SK-N-SH (cell line): Measurements from ENCODE around the gene CCDC13. TPM values are rescaled to one million over a fixed set of nuclear protein-coding genes. Genes with fewer than 3 reads are reported as not detected.

Experiments
- CTCF ChIA-PET: fragments of 300-600, 350-600 bp; formaldehyde crosslinking; extraction: SDS; loops from one replicate; lab custom pipeline; 2021; lab: Yijun Ruan, JAX
- POLR2A ChIA-PET: fragments of 350-600 bp; sonication (Branson Sonifier 250); formaldehyde crosslinking; extraction: SDS; loops from one replicate; lab custom pipeline; 2020; ENCODE audit warnings: antibody characterized with exemption, inconsistent platforms; lab: Yijun Ruan, JAX
- DNase-seq: peaks from one replicate; pipeline ENCODE4 v3.0.0; 2012
- H2AFZ ChIP-seq: fragments of 200-600 bp; sonication (generic); 2 replicates; pipeline ENCODE4 v1.8.1; 2016; ENCODE audit warnings: antibody characterized with exemption, mild to moderate bottlenecking, low read depth
- H3F3A ChIP-seq: fragments of 200-600 bp; sonication (generic); replicated peaks from 2 replicates; pipeline ENCODE3; 2016; ENCODE audit warnings: antibody characterized with exemption, mild to moderate bottlenecking; ENCODE audit not compliant: insufficient read depth
- H3K27ac ChIP-seq, 2 experiments: fragments of 200-500 bp in 1 of 2; fragments of 200-600 bp in 1 of 2; sonication (Bioruptor generic) in 1 of 2; sonication (generic), shearing (Covaris generic) in 1 of 2; 2 replicates each; pipeline versions ENCODE4 v1.5.1 to v1.6.1; 2014 to 2016; ENCODE audit warnings: low read depth in 2 of 2, inconsistent platforms in 1 of 2, low read length in 1 of 2, mild to moderate bottlenecking in 1 of 2, mixed read lengths in 1 of 2
- H3K27me3 ChIP-seq: fragments of 200-600 bp; sonication (generic), shearing (Covaris generic); 2 replicates; pipeline ENCODE4 v1.6.1; 2016; ENCODE audit warnings: mixed run types; ENCODE audit not compliant: insufficient read depth
- H3K36me3 ChIP-seq, 2 experiments: fragments of 200-500 bp in 1 of 2; fragments of 200-600 bp in 1 of 2; sonication (Bioruptor generic) in 1 of 2; sonication (generic) in 1 of 2; replicated peaks in 1 of 2; 2 replicates each; pipeline versions ENCODE3 to v1.5.1; 2014 to 2016; ENCODE audit warnings: low read length in 1 of 2, mild to moderate bottlenecking in 1 of 2; ENCODE audit not compliant: insufficient read depth in 2 of 2, control insufficient read depth in 1 of 2
- H3K4me1 ChIP-seq, 2 experiments: fragments of 200-500 bp in 1 of 2; fragments of 200-600 bp in 1 of 2; sonication (Bioruptor generic) in 1 of 2; sonication (generic), shearing (Covaris generic) in 1 of 2; 2 replicates each; pipeline versions ENCODE4 v1.5.1 to v1.6.1; 2014 to 2016; ENCODE audit warnings: low read depth in 1 of 2, low read length in 1 of 2, mixed run types in 1 of 2; ENCODE audit not compliant: insufficient read depth in 2 of 2, control insufficient read depth in 1 of 2
- H3K4me2 ChIP-seq: fragments of 200-600 bp; sonication (generic), shearing (Covaris generic); 2 replicates; pipeline ENCODE4 v1.6.1; 2017; ENCODE audit warnings: mixed run types
- H3K4me3 ChIP-seq, 2 experiments: fragments of 200-500 bp in 1 of 2; fragments of 200-600 bp in 1 of 2; sonication (Bioruptor generic) in 1 of 2; sonication (generic), shearing (Covaris generic) in 1 of 2; 2 replicates each; pipeline versions ENCODE4 v1.5.1 to v1.8.1; 2014 to 2016; ENCODE audit warnings: low read depth in 2 of 2, inconsistent platforms in 1 of 2, low read length in 1 of 2, mild to moderate bottlenecking in 1 of 2, mixed read lengths in 1 of 2, moderate library complexity in 1 of 2
- H3K79me2 ChIP-seq: fragments of 200-600 bp; sonication (generic); 2 replicates; pipeline ENCODE4 v1.8.1; 2017; ENCODE audit warnings: mild to moderate bottlenecking; ENCODE audit not compliant: insufficient read depth
- H3K9ac ChIP-seq: fragments of 200-600 bp; sonication (generic); 2 replicates; pipeline ENCODE4 v1.6.1; 2017; ENCODE audit warnings: mixed run types
- H3K9me2 ChIP-seq: fragments of 200-600 bp; sonication (generic); 2 replicates; pipeline ENCODE4 v1.6.1; 2017; ENCODE audit warnings: mixed run types
- H3K9me3 ChIP-seq: fragments of 200-600 bp; sonication (generic); 2 replicates; pipeline ENCODE4 v1.6.1; 2017; ENCODE audit warnings: mixed run types, mild to moderate bottlenecking, moderate library complexity
- H4K20me1 ChIP-seq: fragments of 200-600 bp; sonication (generic); 2 replicates; pipeline ENCODE4 v1.6.1; 2017; ENCODE audit warnings: mild to moderate bottlenecking, mixed run types; ENCODE audit not compliant: insufficient read depth
- FOXJ3 ChIP-seq: sonication (generic); formaldehyde crosslinking; IDR thresholded peaks from 2 replicates; pipeline ENCODE4 v1.5.1; 2020; ENCODE audit warnings: mild to moderate bottlenecking, missing genetic modification reagents
- GATA2 ChIP-seq: sonication (generic); formaldehyde crosslinking; IDR thresholded peaks from 2 replicates; pipeline ENCODE4 v1.5.0; 2020; ENCODE audit warnings: mild to moderate bottlenecking, missing genetic modification reagents
- IRF3 ChIP-seq: fragments of 150-350 bp; IDR thresholded peaks from 2 replicates; pipeline ENCODE4 v1.6.1; 2016; ENCODE audit warnings: mild to moderate bottlenecking, low read depth, low read length
- MEF2A ChIP-seq: IDR thresholded peaks from 2 replicates; pipeline ENCODE4 v1.4.0; 2012; ENCODE audit warnings: low read depth, borderline replicate concordance
- NRF1 ChIP-seq: IDR thresholded peaks from 2 replicates; pipeline ENCODE4 v1.6.1; 2012; ENCODE audit warnings: low read depth, mild to moderate bottlenecking, low read length
- RCOR1 ChIP-seq: fragments of 150-350 bp; IDR thresholded peaks from 2 replicates; pipeline ENCODE4 v1.6.1; 2017; ENCODE audit warnings: antibody characterized with exemption, low read length
- REST ChIP-seq: IDR thresholded peaks from 2 replicates; pipeline ENCODE4 v1.6.1; 2012; ENCODE audit warnings: mild to moderate bottlenecking, low read depth, low read length, moderate library complexity
- SMC3 ChIP-seq: IDR thresholded peaks from 2 replicates; pipeline ENCODE4 v1.6.1; 2012; ENCODE audit warnings: low read depth, low read length, improper control_type of control experiment
- ZBTB33 ChIP-seq: IDR thresholded peaks from 2 replicates; pipeline ENCODE4 v1.4.0; 2012; ENCODE audit warnings: low read depth, borderline replicate concordance
- WGBS: methylation state at CpG from one replicate; pipeline ENCODE4 v1.1.6; 2017; ENCODE audit warnings: low lambda C conversion rate; 5-methylcytosine and 5-hydroxymethylcytosine counted together
- polyA plus RNA-seq, 3 experiments: library from polyadenylated mRNA; depleted of rRNA; stranded (reverse); fragments of >200 nt; gene quantifications; 2 replicates each; pipeline ENCODE4 v1.2.3, GENCODE V29; 2012

CCDC13 gene
- polyA plus RNA-seq, 1 of the 3 experiments (the other 2 are of a cell fraction), result 0.66 TPM

- no peak overlapping the region for H2AFZ ChIP-seq
- no peak overlapping the region for H3K27ac ChIP-seq
- POLR2A ChIA-PET, result no interaction called here
- H3K4me2 ChIP-seq, result no peak overlapping the region
- CTCF ChIA-PET, result interaction anchor here (0.9 to 3.3 kb wide), 2 partner anchors 11 to 14 kb away, joined by 3 to 16 read pairs; no protein-coding TSS in a partner anchor
- H3K36me3 ChIP-seq, result no peaks in the 10 kb centered on the region
- no peaks in the 10 kb centered on the region for H3F3A ChIP-seq
- H3K27me3 ChIP-seq, result no peaks in the 10 kb centered on the region; the same call in 1 of the 2 replicates
- 60% methylated on average over 11 of the region's 13 CpGs for WGBS
- no peaks in the 10 kb centered on the region for H4K20me1 ChIP-seq
- H3K4me3 ChIP-seq, result no peak overlapping the region
- H3K9me3 ChIP-seq, result no peaks in the 10 kb centered on the region
- H3K4me1 ChIP-seq, result peaks cover 0 to 12% of the 10 kb centered on the region in 2 experiments; a peak in 1 of 4 replicates
- DNase-seq, result no peak
- no peak overlapping the region for H3K9ac ChIP-seq
- no peaks in the 10 kb centered on the region for H3K9me2 ChIP-seq
- H3K79me2 ChIP-seq, result no peaks in the 10 kb centered on the region
- TF ChIP-seq IRF3, result no peak
- TF ChIP-seq NRF1, result no peak
- no peak for TF ChIP-seq FOXJ3 (CRISPR knock-in tag)
- TF ChIP-seq ZBTB33, result no peak
- TF ChIP-seq MEF2A, result no peak
- no peak for TF ChIP-seq REST
- no peak for TF ChIP-seq SMC3
- TF ChIP-seq GATA2 (CRISPR knock-in tag), result no peak
- TF ChIP-seq RCOR1, result no peak
Observed at GRCh38 chr3:42733501-42734262, 39.4 kb downstream of the CCDC13 start.
